ENCODE measurements around the gene NUP153.

DNA sequence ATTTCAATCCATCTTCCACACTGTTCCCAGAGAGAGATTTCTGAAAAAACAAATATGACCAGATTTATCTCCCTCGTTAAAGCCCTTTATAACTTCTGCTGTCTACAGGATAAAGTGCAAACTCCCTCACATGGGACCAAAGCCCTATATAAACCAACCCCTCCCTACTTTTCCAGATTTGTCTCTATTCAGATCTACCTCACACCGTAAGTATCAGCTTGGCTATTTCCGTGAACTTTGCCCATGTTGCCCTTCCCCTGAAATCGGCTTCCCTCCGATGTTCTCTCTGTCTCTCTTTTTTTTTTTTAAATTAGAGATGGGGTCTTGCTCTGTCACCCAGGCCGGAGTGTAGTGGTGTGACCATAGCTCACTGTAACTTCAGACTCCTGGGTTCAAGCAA is 118.7 kb downstream of the NUP153 start:
- TF ChIP-seq, protein P1, sequence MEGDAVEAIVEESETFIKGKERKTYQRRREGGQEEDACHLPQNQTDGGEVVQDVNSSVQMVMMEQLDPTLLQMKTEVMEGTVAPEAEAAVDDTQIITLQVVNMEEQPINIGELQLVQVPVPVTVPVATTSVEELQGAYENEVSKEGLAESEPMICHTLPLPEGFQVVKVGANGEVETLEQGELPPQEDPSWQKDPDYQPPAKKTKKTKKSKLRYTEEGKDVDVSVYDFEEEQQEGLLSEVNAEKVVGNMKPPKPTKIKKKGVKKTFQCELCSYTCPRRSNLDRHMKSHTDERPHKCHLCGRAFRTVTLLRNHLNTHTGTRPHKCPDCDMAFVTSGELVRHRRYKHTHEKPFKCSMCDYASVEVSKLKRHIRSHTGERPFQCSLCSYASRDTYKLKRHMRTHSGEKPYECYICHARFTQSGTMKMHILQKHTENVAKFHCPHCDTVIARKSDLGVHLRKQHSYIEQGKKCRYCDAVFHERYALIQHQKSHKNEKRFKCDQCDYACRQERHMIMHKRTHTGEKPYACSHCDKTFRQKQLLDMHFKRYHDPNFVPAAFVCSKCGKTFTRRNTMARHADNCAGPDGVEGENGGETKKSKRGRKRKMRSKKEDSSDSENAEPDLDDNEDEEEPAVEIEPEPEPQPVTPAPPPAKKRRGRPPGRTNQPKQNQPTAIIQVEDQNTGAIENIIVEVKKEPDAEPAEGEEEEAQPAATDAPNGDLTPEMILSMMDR (IDR thresholded peaks at IDR 0.05), result no peak
- no peak for TF ChIP-seq EZH2 (IDR thresholded peaks at IDR 0.05; ENCODE audit: borderline replicate concordance, insufficient read depth, low read depth, low read length, poor library complexity, severe bottlenecking)
